MM.1S (cell line): Measurements from ENCODE around the gene YY1.

Source experiments
- CTCF ChIP-seq: fragments of 300-600 bp; sonication (generic); IDR thresholded peaks from 2 replicates; pipeline ENCODE4 v1.5.1; 2016; ENCODE audit warnings: antibody characterized with exemption, low read length, mixed read lengths
- EZH2 ChIP-seq: fragments of 300-600 bp; sonication (generic); optimal IDR thresholded peaks from 2 replicates; pipeline ENCODE3; 2017; ENCODE audit warnings: low read depth, mild to moderate bottlenecking, antibody characterized with exemption, low read length, mixed read lengths

GRCh38 chr14:100332071-100332639 lies 93.2 kb downstream of the YY1 start:
- no peak for TF ChIP-seq CTCF
- no peak for TF ChIP-seq EZH2
